GM19099 (cell line): Measurements from ENCODE around the gene LIF.

Experiments
- POLR2A ChIP-seq: IDR thresholded peaks from 3 replicates; pipeline ENCODE4 v1.6.1; 2011; ENCODE audit warnings: low read depth; ENCODE audit not compliant: insufficient read length; ENCODE audit errors: extremely low read depth

The LIF gene

GRCh38 chr22:30245985-30246813 lies at the start of gene LIF:
Gene LIF, minus strand, starts transcription at chr22:30246759. Its CDS starts 64 bp downstream, at chr22:30246695.
- no peak for TF ChIP-seq POLR2A

- no peak for TF ChIP-seq POLR2A
Observed at GRCh38 chr22:30296324-30296723, 49.8 kb upstream of the LIF start.

GRCh38 chr22:30295576-30295975 lies 49.0 kb upstream of the LIF start:
- TF ChIP-seq POLR2A: no peak

- TF ChIP-seq POLR2A: no peak
Observed at GRCh38 chr22:30294830-30295229, 48.3 kb upstream of the LIF start.

DNA sequence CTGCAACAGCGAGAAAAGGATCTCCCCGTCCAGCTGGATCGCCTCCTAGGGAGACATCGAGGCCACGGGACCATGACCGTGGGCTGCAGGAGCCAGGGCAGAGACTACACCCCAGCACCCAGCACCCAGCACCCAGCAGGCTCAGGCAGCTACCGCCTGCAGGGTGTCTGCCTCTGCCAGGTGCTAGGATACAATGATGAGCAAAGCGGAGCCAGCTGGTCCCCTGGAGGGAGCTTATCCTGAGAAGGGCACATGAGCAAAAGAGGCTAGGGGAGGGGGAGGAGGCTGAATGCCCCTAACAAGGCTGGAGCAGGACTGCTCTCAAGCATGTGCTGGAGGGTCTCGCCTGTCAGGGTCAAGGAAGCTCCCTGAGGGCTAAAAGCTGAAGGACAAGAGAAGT lies 47.5 kb upstream of the LIF start:
- no peak for TF ChIP-seq POLR2A

- TF ChIP-seq POLR2A: no peak
Observed at GRCh38 chr22:30293026-30293425, 46.5 kb upstream of the LIF start.

DNA sequence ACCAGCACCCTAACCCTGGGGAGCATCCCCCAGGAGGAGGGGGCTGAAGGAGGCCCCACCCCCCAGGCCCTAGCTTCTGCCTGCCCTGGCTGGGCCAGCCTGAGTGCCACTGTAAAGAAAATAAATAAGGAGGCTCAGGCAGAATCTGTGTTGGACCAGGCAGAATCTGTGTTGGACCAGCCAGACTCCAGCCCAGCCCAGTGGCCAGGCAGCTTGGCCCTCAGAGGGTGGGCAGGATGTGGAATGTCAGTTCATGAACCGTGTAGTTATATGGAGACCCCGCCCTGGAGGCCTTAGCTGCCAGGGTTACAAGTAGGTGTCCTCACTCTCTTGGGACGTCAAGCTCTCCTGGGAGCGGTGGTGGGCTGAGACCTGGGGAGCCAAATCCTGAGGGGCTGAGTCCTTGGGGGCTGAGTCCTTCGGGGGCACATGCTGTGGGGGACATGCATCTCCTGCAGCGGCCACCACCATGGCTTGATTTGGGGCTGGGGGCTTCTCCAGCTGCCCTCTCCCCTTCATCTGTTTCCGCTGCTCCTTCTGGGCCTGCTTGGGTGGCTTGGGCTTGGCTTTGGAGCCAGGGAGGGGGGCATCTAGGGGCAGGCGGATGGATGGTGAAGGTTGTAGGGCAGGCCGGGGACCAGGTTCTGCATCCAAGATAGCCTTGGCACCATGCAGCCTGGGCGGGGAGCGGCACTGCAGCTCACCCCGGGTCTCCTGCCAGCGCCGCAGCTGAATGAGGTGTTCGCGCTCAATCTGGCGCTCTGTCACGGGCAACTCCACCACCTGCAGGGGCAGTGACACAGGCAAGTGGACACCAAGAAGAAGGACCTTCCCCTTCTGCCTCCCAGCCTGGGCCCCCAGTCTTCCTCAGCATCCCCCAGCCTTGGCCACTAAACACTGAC lies 45.8 kb upstream of the LIF start:
- TF ChIP-seq POLR2A: no peak

- TF ChIP-seq POLR2A: no peak
Observed at GRCh38 chr22:30291058-30291892, 44.7 kb upstream of the LIF start.

GRCh38 chr22:30290342-30291057 lies 43.9 kb upstream of the LIF start:
- TF ChIP-seq POLR2A: no peak

DNA sequence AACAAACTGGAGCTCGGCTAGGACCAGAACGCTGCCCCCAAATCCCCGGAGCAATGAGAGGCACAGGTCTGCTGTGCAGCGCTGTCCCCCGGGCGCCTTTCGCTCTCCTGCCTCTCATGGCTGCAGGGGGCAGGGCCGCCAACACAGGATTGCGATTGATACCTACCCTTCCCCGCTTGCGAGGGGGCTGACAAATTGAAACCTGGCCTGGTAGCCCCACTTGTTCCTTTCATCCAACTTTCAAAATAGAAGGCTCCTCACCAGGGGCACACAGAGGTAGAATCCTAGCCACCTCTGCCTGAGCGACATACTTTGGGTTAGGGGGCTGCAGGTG lies 43.4 kb upstream of the LIF start:
- no peak for TF ChIP-seq POLR2A

DNA sequence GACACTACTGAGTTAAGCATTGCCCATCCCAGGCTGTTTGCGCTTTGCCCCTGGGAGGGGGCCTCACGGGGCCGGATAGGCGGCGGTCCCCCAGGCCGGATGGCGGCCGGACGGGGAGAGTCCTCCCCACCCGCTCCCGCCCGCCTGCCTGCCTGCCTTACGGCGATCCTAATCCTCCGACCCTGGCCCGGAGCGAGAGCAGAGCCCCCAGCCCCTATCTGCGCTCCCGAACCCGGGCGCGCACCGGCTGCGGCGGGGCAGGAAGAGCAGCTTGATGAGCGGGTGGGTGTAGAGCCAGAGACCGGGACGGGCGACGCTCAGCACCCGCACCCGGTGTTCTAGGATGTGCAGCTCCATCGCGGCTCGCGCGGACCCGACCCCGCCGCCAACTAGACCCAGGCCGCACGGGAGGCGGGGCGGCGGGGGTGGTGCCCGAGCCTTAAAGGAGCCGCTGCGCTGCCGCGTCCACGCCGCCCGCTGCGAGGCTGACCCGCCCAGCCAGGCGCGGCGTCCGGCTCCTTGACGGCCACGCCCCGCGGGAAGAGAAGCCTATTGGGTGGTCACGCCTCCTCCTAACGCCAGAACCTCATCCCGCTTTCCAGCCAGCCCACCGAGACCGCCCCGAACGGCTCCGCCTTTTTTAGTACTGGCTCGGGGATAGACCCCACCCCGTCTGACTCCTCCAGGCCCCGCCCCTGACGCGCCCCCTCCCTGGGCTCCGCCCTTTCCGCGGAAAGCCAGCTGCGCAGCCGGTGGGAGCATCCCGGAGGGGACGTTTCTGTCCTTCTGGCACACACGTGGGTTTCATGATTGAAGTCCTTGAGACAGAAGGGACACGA lies 42.8 kb upstream of the LIF start, which contains the start of gene CASTOR1:
Gene CASTOR1, minus strand, starts transcription at position 365 of the 839 bp plus-strand sequence. Its CDS starts 8 bp downstream, at position 357.
- TF ChIP-seq POLR2A: peak; percentile 20

GRCh38 chr22:30288419-30289140 lies 42.0 kb upstream of the LIF start:
- no peak for TF ChIP-seq POLR2A
